Adrenal gland (tissue), 5 donors: Measurements from ENCODE around the gene A3GALT2.

Experiments
- POLR2A ChIP-seq, 2 donors: fragments of 450-650 bp; IDR thresholded peaks; one replicate each; pipeline ENCODE4 v1.6.1; 2017; ENCODE audit warnings: antibody characterized with exemption in 2 of 2, mild to moderate bottlenecking in 2 of 2, moderate library complexity in 1 of 2
- TF ChIP-seq, protein P1 (sequence below), 6 experiments: fragments of 450-650 bp in 4 of 6; fragments of 200-600 bp in 2 of 6; sonication (generic) in 1 of 6; IDR thresholded peaks; 1 replicate in 5 of 6; 2 replicates in 1 of 6; pipeline versions ENCODE4 v1.5.1 to v1.8.0; 2016 to 2021; ENCODE audit warnings: antibody characterized with exemption in 6 of 6, mild to moderate bottlenecking in 2 of 6, moderate library complexity in 1 of 6
- donor health status: DM: no; HTN: no; CAD: no.

DNA sequence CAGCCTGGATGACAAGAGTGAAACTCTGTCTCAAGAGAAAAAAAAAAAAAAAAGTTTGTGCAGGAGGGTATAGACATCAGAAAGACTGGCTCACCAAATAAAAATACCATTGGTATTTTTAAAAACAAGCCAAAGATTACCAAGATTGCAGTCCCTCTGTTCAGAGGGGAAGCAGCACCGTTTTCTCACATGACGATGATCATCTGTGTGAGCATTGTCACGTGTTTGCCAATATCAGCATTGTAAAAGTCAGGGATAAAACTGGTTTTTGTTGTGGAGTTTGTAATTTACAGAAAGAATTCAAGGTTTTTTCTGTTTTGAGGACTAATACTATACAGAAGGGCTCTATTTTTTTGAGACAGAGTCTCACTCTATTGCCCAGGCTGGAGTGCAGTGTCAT lies 38.1 kb downstream of the A3GALT2 start:
- TF ChIP-seq, protein P1, sequence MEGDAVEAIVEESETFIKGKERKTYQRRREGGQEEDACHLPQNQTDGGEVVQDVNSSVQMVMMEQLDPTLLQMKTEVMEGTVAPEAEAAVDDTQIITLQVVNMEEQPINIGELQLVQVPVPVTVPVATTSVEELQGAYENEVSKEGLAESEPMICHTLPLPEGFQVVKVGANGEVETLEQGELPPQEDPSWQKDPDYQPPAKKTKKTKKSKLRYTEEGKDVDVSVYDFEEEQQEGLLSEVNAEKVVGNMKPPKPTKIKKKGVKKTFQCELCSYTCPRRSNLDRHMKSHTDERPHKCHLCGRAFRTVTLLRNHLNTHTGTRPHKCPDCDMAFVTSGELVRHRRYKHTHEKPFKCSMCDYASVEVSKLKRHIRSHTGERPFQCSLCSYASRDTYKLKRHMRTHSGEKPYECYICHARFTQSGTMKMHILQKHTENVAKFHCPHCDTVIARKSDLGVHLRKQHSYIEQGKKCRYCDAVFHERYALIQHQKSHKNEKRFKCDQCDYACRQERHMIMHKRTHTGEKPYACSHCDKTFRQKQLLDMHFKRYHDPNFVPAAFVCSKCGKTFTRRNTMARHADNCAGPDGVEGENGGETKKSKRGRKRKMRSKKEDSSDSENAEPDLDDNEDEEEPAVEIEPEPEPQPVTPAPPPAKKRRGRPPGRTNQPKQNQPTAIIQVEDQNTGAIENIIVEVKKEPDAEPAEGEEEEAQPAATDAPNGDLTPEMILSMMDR (IDR thresholded peaks at IDR 0.05): no peak
- no peak for TF ChIP-seq POLR2A (IDR thresholded peaks at IDR 0.05)
